Endothelial cell of umbilical vein (primary cell): Measurements from ENCODE around the gene CNTD1.

Source experiments
- MYC ChIP-seq: IDR thresholded peaks from one replicate; pipeline ENCODE4 v1.6.1; 2011; ENCODE audit warnings: mild to moderate bottlenecking, low read depth, low read length
- POLR2A ChIP-seq: IDR thresholded peaks from 2 replicates; pipeline ENCODE4 v1.6.1; 2012; ENCODE audit warnings: low read depth, mild to moderate bottlenecking, control low read depth, low read length

- TF ChIP-seq MYC (no peak), POLR2A (no peak)
Observed at GRCh38 chr17:42853004-42853403, 54.3 kb downstream of the CNTD1 start.
